GM20431 (cell line): ENCODE data around the gene LUC7L.

ENCODE experiments used
- in situ Hi-C: fragments of 300-500 bp; cut with MseI, MboI; formaldehyde crosslinking; loops from one replicate; pipeline ENCODE4 v1.15.0; 2020; ENCODE audit warnings: low sequenced_read_pairs; ENCODE audit not compliant: unreplicated experiment

The LUC7L gene

DNA sequence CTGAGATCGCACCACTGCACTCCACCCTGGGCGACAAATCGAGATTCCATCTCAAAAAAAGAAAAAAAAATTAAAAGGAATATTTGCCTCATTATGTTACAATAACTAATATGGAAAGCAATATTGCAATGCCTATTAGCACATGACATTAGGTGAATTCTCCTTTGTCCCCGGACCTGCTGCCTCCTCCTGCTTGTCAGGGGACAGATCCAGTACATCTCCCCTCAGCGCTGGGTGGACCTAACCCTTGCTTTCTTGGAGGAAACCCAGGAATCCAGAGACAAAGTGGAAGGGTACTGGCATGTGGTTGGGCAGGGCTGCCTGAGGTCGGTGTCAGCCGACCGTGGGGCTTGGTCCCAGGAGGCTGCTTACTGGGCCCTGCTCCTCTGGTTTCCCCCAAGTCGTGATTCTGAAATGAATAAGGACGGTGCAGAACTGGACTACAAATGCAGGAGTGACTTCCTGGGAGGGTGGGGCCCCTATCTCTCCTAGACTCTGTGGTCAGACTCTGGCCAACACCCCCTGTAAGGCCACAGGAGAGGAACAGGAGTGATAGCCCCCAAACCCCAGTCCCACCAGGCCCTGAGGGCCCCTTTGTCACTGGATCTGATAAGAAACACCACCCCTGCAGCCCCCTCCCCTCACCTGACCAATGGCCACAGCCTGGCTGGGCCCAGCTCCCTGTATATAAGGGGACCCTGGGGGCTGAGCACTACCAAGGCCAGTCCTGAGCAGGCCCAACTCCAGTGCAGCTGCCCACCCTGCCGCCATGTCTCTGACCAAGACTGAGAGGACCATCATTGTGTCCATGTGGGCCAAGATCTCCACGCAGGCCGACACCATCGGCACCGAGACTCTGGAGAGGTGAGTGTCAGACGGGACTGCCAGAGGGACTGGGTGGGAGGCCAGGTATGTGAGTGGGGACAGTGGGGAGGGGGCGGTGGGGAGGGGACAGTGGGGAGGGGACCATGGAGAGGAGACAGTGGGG lies 76.8 kb downstream of the LUC7L start, which contains the start of gene HBZ:
Gene HBZ, plus strand, starts transcription at position 504 of the 988 bp plus-strand sequence. Its CDS starts 266 bp downstream, at position 770.
- in situ Hi-C loops: no loop called here

DNA sequence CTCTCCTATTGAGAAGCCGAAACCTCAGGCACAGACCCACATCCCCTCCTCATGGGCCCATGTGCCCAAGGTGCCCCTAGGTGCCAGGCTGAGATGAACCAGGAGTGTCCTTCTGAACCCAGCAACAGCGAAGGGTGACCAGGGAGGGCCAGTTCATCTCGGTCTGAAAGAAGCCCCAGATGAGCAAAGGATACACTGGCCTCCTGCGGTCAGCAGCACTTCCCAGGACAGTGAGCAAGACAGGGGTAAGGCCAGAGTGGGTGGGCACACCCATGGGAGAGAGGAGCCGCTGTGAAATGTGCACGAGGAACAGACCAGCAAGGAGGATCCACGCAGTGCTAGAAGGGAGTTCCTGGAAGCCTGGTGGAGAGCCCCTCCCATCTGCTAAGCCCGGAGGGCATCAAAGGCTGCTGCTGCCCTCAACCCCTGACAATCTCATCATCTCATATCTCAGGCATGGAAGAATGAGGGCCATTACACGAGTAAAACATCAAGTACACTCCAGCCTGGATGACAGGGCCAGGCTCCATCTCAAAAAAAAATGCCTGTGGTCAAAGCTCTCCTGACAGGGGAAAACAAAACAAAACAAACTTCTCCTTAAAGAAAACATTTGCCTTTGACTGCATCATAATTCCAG lies 80.1 kb downstream of the LUC7L start:
- in situ Hi-C loops: no loop called here

DNA sequence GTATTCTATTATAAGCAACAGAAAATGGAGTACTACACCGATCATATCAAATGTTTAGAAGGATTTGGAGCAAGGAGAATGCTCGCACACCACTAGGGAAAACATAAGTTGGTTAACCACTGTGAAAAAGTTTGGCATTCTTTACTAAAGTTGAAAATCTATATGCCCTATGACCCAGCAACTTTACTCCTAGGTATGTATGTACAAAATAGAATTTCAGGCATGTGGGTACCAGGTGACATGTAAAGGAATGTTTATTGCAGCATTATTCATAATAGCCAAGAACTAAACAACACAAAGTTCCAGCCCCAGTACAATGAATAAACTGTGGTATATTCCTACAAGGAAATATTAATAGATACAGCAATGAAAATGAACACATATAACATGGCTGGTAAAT lies 82.6 kb downstream of the LUC7L start:
- in situ Hi-C loops: no loop called here

DNA sequence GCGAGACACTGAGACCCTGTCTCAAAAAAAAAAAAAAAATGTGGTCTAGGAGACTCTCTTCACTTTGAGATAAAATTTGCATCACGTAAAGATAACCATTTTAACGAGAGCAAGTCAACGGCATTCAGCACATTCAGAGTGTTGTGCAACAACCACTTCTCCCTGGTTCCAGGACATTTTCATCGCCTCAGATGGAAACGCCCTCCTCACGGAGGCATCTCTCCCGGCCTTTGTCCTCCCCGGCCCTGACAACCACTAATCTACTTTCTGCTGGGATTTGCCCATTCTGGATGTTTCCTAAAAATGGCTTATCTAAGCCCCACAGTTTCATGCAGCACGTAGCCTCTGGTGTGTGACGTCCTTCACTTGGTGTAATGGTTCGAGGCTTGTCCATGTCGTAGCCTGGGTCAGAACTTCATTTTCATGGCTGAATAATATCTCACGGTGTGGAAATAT lies 84.4 kb downstream of the LUC7L start:
- in situ Hi-C loops: no loop called here

DNA sequence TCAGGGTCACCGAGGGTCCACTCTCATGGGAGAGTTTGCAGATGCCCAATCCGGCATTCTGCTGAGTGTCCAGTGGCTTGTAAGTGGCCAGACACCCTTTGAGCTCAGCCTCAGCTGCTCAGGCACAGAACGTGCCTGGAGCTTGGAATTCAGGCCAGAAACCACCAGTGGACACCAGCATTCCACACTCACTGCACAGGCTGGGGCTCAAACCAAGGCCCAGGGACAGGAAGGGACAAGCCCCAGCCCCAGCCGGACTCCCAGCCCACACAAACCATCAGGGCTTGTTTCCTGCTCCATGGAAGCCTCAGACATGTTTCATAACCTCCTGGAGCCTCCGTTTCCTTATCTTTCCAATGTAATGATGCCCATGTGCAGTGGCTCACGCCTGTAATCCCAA lies 85.8 kb downstream of the LUC7L start:
- in situ Hi-C loops: no loop called here

DNA sequence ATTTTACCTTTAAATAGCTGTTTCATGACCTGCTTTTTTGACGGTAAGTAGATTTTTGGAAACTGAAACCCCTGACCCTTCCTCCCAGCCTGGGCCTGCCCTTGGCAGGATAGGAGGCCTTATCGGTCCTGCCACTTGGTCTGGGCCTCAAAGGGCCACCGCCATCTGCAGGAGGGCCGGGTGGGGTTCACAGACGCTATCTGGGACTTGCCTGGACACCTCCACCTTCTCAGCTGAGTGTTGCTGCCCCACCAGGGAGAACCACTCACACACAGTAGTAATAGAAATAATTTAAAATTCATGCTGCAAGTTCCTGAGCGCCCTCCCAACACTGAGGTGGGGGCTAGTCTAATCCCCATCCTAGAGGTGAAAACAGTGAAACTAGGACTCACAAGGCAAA lies 86.2 kb downstream of the LUC7L start:
- in situ Hi-C loops: no loop called here

DNA sequence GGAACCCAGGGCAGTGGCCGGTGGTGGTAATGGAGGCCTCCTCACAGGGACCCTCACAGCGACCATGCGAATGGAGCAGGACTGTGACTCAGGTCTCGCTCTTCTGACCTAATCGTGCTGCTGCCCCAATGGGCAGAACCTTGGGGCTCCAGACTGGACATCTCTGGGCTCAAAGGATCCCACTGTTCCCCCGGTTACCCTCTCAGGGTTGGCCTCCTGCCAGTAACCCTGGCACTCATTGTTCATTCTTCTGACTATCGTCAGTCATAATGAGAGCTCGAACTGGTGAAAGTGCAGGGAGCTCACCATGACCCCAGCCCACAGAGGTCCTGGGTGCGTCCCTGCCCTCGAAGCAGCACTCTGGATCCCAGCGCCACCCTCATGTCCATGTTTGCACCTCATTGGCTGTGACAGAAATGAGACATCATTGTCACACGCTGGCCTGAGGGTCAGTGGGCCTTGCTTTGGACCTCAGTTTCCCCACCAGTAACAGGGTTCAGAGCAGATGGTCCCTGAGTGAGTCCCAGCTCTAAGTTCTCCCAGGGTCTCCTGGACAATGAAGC lies 86.8 kb downstream of the LUC7L start:
- in situ Hi-C loops: no loop called here

DNA sequence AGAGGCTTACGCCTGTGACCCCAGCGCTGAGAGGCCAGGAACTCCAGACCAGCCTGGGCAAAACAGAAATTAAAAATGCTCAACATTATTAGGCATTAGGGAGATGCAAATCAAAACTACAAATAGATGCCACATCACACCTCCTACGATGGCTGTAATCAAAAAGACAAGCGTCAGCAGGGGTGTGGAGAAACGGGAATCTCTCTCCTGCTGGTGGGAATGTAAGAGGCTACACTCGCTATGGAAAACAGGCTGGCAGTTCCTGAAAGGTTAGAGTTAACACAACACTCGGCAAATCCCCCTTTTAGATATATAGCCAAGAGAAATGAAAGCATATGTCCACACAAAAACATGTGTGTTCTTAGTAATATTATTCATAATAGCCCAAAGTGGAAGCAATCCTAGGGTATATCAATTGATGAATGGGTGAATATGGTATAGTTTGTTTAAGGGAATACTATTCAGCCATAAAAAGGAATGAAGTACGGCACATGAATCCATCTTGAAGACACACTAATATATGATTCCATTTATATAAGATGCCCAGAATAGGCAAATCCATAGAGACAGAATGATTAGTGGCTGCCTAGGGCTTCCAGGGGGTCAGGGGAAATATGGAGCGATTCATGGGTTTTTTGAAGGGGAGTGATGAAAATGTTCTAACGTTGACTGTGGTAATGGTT lies 88.9 kb downstream of the LUC7L start:
- in situ Hi-C loops: no loop called here
